Measurements from ENCODE around the gene TRIM14.

DNA sequence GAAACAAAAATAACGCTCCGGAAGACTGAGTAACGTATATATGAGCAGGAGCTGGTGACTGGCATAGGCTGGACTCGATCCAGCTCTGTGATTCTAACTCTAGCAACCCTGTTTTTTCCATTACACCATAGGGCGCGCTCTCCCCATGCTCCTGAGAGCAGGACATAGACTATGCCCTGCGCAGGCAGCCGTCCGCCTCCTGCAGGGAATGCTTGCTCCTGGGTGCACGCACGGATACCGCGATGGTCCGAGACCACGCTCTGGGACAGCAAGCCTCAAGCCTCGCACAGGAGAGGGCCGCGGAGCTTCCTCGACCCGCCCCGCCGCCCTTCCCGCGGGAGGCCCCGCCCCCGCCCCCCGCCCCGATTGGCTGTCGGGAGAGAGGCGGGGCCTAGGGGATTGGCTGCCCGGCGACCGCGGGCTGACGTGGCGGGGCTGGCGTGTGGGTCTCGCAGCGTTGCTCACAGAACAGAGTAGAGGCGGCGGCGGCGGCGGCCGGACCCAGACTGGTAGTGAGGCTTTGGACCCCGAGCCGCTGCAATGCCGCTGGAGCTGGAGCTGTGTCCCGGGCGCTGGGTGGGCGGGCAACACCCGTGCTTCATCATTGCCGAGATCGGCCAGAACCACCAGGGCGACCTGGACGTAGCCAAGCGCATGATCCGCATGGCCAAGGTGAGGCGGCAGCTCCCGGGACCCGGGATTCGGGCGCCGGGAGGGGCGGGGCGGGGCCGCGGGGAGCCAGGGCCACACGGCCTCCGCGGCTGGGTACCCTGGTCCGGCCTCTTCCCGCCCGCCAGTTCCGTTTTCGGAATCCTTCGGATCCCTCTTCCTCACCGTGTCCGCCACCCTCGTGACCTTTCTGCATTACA is 62.5 kb downstream of the TRIM14 start, which contains the start of gene NANS:
- TF ChIP-seq, protein P1, sequence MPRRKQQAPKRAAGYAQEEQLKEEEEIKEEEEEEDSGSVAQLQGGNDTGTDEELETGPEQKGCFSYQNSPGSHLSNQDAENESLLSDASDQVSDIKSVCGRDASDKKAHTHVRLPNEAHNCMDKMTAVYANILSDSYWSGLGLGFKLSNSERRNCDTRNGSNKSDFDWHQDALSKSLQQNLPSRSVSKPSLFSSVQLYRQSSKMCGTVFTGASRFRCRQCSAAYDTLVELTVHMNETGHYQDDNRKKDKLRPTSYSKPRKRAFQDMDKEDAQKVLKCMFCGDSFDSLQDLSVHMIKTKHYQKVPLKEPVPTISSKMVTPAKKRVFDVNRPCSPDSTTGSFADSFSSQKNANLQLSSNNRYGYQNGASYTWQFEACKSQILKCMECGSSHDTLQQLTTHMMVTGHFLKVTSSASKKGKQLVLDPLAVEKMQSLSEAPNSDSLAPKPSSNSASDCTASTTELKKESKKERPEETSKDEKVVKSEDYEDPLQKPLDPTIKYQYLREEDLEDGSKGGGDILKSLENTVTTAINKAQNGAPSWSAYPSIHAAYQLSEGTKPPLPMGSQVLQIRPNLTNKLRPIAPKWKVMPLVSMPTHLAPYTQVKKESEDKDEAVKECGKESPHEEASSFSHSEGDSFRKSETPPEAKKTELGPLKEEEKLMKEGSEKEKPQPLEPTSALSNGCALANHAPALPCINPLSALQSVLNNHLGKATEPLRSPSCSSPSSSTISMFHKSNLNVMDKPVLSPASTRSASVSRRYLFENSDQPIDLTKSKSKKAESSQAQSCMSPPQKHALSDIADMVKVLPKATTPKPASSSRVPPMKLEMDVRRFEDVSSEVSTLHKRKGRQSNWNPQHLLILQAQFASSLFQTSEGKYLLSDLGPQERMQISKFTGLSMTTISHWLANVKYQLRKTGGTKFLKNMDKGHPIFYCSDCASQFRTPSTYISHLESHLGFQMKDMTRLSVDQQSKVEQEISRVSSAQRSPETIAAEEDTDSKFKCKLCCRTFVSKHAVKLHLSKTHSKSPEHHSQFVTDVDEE (CRISPR knock-in tag; IDR thresholded peaks at IDR 0.05): no peak
- TF ChIP-seq GLIS3 (CRISPR knock-in tag; IDR thresholded peaks at IDR 0.05) (no peak), ISL1 (CRISPR knock-in tag; IDR thresholded peaks at IDR 0.05) (no peak), ZC3H10 (CRISPR knock-in tag; IDR thresholded peaks at IDR 0.05) (no peak), RARB (CRISPR knock-in tag; IDR thresholded peaks at IDR 0.05) (no peak), ZNF8 (CRISPR knock-in tag; IDR thresholded peaks at IDR 0.05) (no peak), TOX (CRISPR knock-in tag; IDR thresholded peaks at IDR 0.05; ENCODE audit: borderline replicate concordance) (no peak), ESRRG (CRISPR knock-in tag; IDR thresholded peaks at IDR 0.05) (no peak), ZFP30 (CRISPR knock-in tag; IDR thresholded peaks at IDR 0.05) (no peak), TCF4 (CRISPR knock-in tag; IDR thresholded peaks at IDR 0.05; ENCODE audit: borderline replicate concordance) (no peak), BACH2 (CRISPR knock-in tag; IDR thresholded peaks at IDR 0.05; ENCODE audit: borderline replicate concordance) (no peak)
- TF ChIP-seq, protein P2, sequence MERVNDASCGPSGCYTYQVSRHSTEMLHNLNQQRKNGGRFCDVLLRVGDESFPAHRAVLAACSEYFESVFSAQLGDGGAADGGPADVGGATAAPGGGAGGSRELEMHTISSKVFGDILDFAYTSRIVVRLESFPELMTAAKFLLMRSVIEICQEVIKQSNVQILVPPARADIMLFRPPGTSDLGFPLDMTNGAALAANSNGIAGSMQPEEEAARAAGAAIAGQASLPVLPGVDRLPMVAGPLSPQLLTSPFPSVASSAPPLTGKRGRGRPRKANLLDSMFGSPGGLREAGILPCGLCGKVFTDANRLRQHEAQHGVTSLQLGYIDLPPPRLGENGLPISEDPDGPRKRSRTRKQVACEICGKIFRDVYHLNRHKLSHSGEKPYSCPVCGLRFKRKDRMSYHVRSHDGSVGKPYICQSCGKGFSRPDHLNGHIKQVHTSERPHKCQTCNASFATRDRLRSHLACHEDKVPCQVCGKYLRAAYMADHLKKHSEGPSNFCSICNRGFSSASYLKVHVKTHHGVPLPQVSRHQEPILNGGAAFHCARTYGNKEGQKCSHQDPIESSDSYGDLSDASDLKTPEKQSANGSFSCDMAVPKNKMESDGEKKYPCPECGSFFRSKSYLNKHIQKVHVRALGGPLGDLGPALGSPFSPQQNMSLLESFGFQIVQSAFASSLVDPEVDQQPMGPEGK (CRISPR knock-in tag; IDR thresholded peaks at IDR 0.05; ENCODE audit: borderline replicate concordance): no peak
- TF ChIP-seq, protein P3, sequence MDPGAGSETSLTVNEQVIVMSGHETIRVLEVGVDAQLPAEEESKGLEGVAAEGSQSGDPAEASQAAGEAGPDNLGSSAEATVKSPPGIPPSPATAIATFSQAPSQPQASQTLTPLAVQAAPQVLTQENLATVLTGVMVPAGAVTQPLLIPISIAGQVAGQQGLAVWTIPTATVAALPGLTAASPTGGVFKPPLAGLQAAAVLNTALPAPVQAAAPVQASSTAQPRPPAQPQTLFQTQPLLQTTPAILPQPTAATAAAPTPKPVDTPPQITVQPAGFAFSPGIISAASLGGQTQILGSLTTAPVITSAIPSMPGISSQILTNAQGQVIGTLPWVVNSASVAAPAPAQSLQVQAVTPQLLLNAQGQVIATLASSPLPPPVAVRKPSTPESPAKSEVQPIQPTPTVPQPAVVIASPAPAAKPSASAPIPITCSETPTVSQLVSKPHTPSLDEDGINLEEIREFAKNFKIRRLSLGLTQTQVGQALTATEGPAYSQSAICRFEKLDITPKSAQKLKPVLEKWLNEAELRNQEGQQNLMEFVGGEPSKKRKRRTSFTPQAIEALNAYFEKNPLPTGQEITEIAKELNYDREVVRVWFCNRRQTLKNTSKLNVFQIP (CRISPR knock-in tag; IDR thresholded peaks at IDR 0.05; ENCODE audit: borderline replicate concordance, low read depth): no peak
- TF ChIP-seq, protein P4, sequence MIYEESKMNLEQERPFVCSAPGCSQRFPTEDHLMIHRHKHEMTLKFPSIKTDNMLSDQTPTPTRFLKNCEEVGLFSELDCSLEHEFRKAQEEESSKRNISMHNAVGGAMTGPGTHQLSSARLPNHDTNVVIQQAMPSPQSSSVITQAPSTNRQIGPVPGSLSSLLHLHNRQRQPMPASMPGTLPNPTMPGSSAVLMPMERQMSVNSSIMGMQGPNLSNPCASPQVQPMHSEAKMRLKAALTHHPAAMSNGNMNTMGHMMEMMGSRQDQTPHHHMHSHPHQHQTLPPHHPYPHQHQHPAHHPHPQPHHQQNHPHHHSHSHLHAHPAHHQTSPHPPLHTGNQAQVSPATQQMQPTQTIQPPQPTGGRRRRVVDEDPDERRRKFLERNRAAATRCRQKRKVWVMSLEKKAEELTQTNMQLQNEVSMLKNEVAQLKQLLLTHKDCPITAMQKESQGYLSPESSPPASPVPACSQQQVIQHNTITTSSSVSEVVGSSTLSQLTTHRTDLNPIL (CRISPR knock-in tag; IDR thresholded peaks at IDR 0.05; ENCODE audit: low read depth): no peak
